Muscle layer of duodenum (tissue), 2 donors: ENCODE measurements around the gene SIX2.

Experiments
- H3K27ac ChIP-seq: one replicate; pipeline ENCODE4 v1.7.0; 2013; ENCODE audit warnings: mild to moderate bottlenecking, low read length
- H3K27me3 ChIP-seq: one replicate; pipeline ENCODE4 v1.7.0; 2013; ENCODE audit warnings: low read depth, mild to moderate bottlenecking, control low read depth, low read length
- H3K36me3 ChIP-seq, 2 donors: one replicate each; pipeline ENCODE4 v1.7.0; 2013; ENCODE audit warnings: low read length in 2 of 2, control low read depth in 1 of 2, mild to moderate bottlenecking in 1 of 2; ENCODE audit not compliant: insufficient read depth in 2 of 2, control insufficient read depth in 1 of 2
- H3K4me1 ChIP-seq, 2 donors: one replicate each; pipeline ENCODE4 v1.7.0; 2013; ENCODE audit warnings: low read length in 2 of 2, mild to moderate bottlenecking in 2 of 2, control low read depth in 1 of 2, moderate library complexity in 1 of 2; ENCODE audit not compliant: insufficient read depth in 2 of 2, control insufficient read depth in 1 of 2
- H3K4me3 ChIP-seq, 2 donors: one replicate each; pipeline ENCODE4 v1.7.0; 2013; ENCODE audit warnings: low read length in 2 of 2, low read depth in 1 of 2, mild to moderate bottlenecking in 1 of 2
- H3K9me3 ChIP-seq, 2 donors: one replicate each; pipeline ENCODE4 v1.7.0; 2013; ENCODE audit warnings: low read length in 2 of 2, control low read depth in 1 of 2, mild to moderate bottlenecking in 1 of 2; ENCODE audit not compliant: control insufficient read depth in 1 of 2
- donor health status: healthy.

The SIX2 gene

DNA sequence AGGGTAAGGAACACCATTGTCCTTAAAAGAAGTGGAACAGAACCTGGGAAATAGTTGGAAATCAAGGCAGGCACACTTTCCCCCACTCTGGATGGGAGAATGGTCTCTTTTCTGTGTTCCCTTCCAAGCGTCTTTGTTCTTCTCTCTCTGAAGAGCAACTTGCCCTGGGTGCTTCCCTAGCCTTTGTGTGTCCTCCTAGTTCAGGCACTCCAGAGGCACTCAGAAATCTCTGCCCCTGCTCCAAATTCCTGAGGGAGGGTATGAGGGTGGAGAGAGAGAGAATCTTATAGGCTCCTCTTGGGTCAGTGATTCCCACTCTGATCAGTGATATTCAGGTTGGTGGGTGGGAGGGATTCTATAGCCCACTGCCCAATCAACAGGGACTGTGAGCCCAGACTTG, 8.8 kb upstream of the SIX2 start:
- Histone ChIP-seq H3K4me3 (no peak overlapping the region), H3K27ac (no peak overlapping the region), H3K9me3 (no peaks in the 10 kb centered on the region), H3K36me3 (no peaks in the 10 kb centered on the region), H3K27me3 (peaks cover 20% of the 10 kb centered on the region), H3K4me1 (peaks cover 0 to 14% of the 10 kb centered on the region in 2 donors)

- Histone ChIP-seq H3K4me1 (peaks cover 0 to 33% of the 10 kb centered on the region in 2 donors), H3K36me3 (no peaks in the 10 kb centered on the region), H3K4me3 (no peak overlapping the region), H3K27ac (no peak overlapping the region), H3K9me3 (no peaks in the 10 kb centered on the region), H3K27me3 (peaks cover 50% of the 10 kb centered on the region)
Observed at GRCh38 chr2:45014831-45015230, 5.6 kb upstream of the SIX2 start.

DNA sequence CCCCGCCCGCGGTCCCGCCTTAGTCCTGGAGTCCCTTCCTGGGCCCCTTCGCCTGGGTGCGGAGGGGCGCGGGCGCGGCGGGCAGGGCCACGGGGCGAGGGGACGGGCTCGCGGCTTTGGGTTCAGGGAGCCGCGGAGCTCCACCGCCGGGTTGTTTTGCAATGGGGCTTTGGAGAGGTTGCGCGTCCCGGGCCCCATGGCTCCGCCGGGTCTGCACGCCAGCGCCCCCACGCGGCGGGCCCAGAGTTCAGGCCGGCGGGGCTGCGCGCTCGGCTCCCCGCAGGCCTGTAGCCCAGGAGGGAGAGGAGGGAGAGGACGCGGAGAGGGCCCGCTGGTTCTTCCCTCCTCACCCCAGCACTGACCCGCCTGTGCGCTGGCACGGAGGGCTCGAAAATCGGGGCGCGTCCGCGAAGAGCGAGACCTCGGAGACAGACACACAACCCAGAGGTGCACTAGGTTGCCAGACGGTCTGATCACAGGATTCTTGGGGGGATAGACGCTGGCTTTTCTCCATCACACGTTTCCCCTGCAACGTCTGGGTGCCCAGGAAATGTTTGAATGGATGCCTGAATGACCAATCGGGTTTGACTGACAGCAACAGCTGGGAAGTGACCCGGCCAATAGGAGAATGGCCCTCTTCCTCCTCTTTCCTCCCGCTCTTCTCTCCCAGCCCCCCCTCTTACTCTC, 4.9 kb upstream of the SIX2 start:
- Histone ChIP-seq H3K9me3 (no peaks in the 10 kb centered on the region), H3K27me3 (peaks cover 55% of the 10 kb centered on the region), H3K36me3 (no peaks in the 10 kb centered on the region), H3K4me3 (peak overlapping the region; percentile 21 to 57), H3K4me1 (peaks cover 0 to 39% of the 10 kb centered on the region in 2 donors), H3K27ac (no peak overlapping the region)

DNA sequence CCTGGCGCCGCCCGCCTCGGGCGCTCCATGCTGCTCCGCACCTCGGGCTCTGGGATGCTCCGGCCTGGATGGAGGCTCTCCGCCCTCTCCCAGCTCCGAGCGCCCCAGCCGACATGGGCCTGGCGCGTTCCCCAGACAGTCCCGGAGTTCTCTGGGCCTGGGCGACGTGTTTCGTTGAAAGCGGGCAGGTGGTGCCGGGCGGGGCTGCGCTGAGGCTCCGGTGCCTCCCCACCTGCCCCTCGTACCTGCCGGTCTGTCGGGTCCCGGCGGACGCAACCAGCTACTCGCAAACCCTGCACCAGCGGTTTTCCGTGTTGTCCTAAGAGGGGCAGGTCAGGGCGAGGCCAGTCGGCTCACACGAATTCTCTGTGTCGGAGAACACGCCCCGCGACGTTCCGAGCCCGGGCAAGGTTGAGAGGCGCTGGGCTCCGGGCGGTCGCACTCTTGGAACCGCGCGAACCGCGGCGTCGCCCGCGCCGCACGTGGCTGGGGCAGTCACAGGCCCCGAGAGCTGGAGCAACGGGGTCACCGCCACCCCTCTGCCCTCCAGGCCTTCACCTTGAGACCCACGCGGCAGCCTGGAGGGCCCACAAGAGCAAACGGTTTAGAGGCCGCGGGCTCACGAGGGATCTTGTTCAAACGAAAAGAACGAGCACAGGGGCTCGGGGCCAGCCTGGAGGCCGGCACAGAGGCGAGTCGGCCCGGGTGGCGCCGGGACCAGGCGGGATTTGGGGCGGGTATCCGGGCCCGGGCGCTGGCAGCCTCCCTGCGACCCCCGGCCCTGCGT, 4.2 kb upstream of the SIX2 start:
- H3K36me3 ChIP-seq = no peaks in the 10 kb centered on the region
- no peaks in the 10 kb centered on the region for H3K9me3 ChIP-seq
- no peak overlapping the region for H3K27ac ChIP-seq
- H3K4me3 ChIP-seq = peak overlapping the region in 1 of 2 donors; percentile 57
- peaks cover 0 to 44% of the 10 kb centered on the region in 2 donors for H3K4me1 ChIP-seq
- peaks cover 60% of the 10 kb centered on the region for H3K27me3 ChIP-seq

- Histone ChIP-seq H3K27me3 (peaks cover 67% of the 10 kb centered on the region), H3K9me3 (no peaks in the 10 kb centered on the region), H3K27ac (no peak overlapping the region), H3K36me3 (no peaks in the 10 kb centered on the region), H3K4me3 (no peak overlapping the region), H3K4me1 (peaks cover 0 to 50% of the 10 kb centered on the region in 2 donors)
Observed at GRCh38 chr2:45012733-45013132, 3.5 kb upstream of the SIX2 start.

DNA sequence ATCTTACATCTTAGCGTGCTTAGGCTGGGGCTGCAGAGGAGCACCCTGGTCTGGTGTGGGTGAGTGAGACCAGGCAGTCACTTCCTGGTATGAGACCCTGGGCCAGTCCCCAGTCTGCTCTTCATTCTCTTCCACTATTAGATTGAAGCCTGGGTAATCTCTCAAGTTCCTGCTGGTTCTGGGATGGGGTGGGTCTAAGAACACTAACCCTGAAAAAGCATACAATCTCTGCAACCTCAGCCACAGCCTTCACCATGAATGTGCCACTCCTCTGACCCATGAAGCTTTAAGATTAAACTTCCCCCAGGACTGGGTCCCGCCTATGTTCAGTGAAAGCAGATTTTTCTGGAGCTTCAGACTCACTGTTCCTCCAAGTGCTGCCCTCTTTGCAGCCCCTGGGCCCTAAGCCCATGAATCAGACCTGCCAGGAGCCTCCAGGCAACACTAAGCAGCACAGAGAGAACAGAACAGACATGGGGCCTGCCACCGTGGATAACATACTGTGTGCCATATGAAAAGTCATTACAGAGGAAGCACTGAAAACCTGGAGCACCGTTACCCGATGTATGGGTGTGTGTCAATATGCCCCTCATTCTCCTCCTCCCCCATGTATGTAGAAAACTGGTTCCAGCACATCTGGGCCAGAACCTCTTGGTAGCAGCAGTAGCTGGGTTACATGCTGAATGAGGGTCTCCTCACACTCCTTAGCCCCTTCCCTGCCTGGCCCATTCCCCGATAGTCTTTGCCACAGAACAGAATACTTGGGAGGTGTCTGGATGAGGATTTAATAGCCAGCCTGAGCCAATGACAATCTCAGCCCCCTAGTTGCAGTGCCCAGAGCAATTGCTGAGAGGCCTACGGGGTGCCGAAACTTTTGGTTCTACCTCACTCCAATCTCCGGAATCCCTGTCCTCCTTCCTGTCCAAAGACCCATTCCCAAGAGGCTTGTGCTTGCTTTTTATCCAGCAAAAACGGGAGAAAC, 2.7 kb upstream of the SIX2 start:
- H3K4me1 ChIP-seq = peaks cover 0 to 50% of the 10 kb centered on the region in 2 donors
- no peak overlapping the region for H3K27ac ChIP-seq
- peaks cover 75% of the 10 kb centered on the region for H3K27me3 ChIP-seq
- H3K36me3 ChIP-seq = no peaks in the 10 kb centered on the region
- H3K9me3 ChIP-seq = no peaks in the 10 kb centered on the region
- no peak overlapping the region for H3K4me3 ChIP-seq

GRCh38 chr2:45011121-45011520, 1.9 kb upstream of the SIX2 start:
- Histone ChIP-seq H3K4me3 (no peak overlapping the region), H3K27ac (no peak overlapping the region), H3K9me3 (no peaks in the 10 kb centered on the region), H3K27me3 (peaks cover 82% of the 10 kb centered on the region), H3K36me3 (no peaks in the 10 kb centered on the region), H3K4me1 (peaks cover 0 to 50% of the 10 kb centered on the region in 2 donors)

DNA sequence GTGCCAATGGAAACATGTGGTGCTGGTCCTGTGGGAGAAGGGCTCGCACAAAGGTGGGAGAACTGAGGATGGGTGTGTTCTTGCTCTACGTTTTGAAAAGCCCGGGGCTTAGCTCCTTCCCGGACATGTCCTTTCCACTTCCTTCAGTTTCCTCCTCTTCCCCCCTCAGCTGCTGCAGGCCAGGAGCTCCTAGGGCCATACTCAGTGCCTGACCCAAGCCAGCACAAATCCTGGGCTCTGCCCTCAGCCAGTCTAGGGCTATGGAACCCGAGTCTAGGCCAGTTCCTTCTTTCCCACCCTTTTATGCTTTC, 1.4 kb upstream of the SIX2 start:
- Histone ChIP-seq H3K27ac (no peak overlapping the region), H3K9me3 (no peaks in the 10 kb centered on the region), H3K4me3 (peak overlapping the region; percentile 23 to 58), H3K4me1 (peaks cover 0 to 50% of the 10 kb centered on the region in 2 donors), H3K36me3 (no peaks in the 10 kb centered on the region), H3K27me3 (peaks cover 82% of the 10 kb centered on the region)

- no peak overlapping the region for H3K27ac ChIP-seq
- peak overlapping the region; percentile 39 to 58 for H3K4me3 ChIP-seq
- no peaks in the 10 kb centered on the region for H3K36me3 ChIP-seq
- peaks cover 0 to 50% of the 10 kb centered on the region in 2 donors for H3K4me1 ChIP-seq
- no peaks in the 10 kb centered on the region for H3K9me3 ChIP-seq
- peaks cover 87% of the 10 kb centered on the region for H3K27me3 ChIP-seq
Observed at GRCh38 chr2:45009928-45010701, 863 bp upstream of the SIX2 start.

- H3K9me3 ChIP-seq = no peaks in the 10 kb centered on the region
- H3K4me3 ChIP-seq = peak overlapping the region; percentile 21 to 58
- H3K27me3 ChIP-seq = peaks cover 92% of the 10 kb centered on the region
- no peak overlapping the region for H3K27ac ChIP-seq
- no peaks in the 10 kb centered on the region for H3K36me3 ChIP-seq
- peaks cover 0 to 52% of the 10 kb centered on the region in 2 donors for H3K4me1 ChIP-seq
Observed at GRCh38 chr2:45008296-45009129, 739 bp downstream of the SIX2 start.
